H9 (cell line): ENCODE measurements around the gene TRMT61B. TPM values are rescaled to one million over a fixed set of nuclear protein-coding genes. Genes with fewer than 3 reads are reported as not detected.

Experiments
- DNase-seq: peaks from one replicate; pipeline ENCODE4 v3.0.0-alpha.2; 2017
- H2AFZ ChIP-seq: one replicate; pipeline ENCODE4 v1.6.1; 2013; ENCODE audit warnings: mild to moderate bottlenecking, low read length, control low read depth, moderate library complexity
- H2AK5ac ChIP-seq: 2 replicates; pipeline ENCODE4 v1.6.1; 2013; ENCODE audit warnings: low read length, control low read depth, mixed read lengths; ENCODE audit not compliant: insufficient read length
- H2BK120ac ChIP-seq: one replicate; pipeline ENCODE4 v1.6.1; 2013; ENCODE audit warnings: low read depth, mild to moderate bottlenecking, low read length, control low read depth, inconsistent platforms; ENCODE audit not compliant: poor library complexity, severe bottlenecking
- H2BK12ac ChIP-seq: 2 replicates; pipeline ENCODE4 v1.6.1; 2013; ENCODE audit warnings: low read length, control low read depth, mixed read lengths, low read depth; ENCODE audit not compliant: insufficient read length
- H2BK15ac ChIP-seq: 2 replicates; pipeline ENCODE4 v1.6.1; 2013; ENCODE audit warnings: low read depth, low read length, control low read depth
- H2BK20ac ChIP-seq: one replicate; pipeline ENCODE4 v1.6.1; 2013; ENCODE audit warnings: low read depth, mild to moderate bottlenecking, low read length, control low read depth, inconsistent platforms; ENCODE audit not compliant: poor library complexity, severe bottlenecking
- H2BK5ac ChIP-seq: 2 replicates; pipeline ENCODE4 v1.6.1; 2013; ENCODE audit warnings: low read length, control low read depth, mixed read lengths; ENCODE audit not compliant: insufficient read length
- H3K14ac ChIP-seq: 2 replicates; pipeline ENCODE4 v1.6.1; 2013; ENCODE audit warnings: low read length, control low read depth; ENCODE audit not compliant: insufficient read depth
- H3K18ac ChIP-seq: 2 replicates; pipeline ENCODE4 v1.6.1; 2013; ENCODE audit warnings: low read depth, mild to moderate bottlenecking, mixed read lengths, low read length, control low read depth; ENCODE audit not compliant: insufficient read length
- H3K23ac ChIP-seq: 2 replicates; pipeline ENCODE4 v1.6.1; 2013; ENCODE audit warnings: low read length, control low read depth, mixed read lengths, low read depth; ENCODE audit not compliant: insufficient read length
- H3K23me2 ChIP-seq: 2 replicates; pipeline ENCODE4 v1.6.1; 2013; ENCODE audit warnings: low read depth, mild to moderate bottlenecking, mixed read lengths, low read length, control low read depth; ENCODE audit not compliant: insufficient read length, poor library complexity, severe bottlenecking
- H3K27ac ChIP-seq: 2 replicates; pipeline ENCODE4 v1.5.1; 2013; ENCODE audit warnings: low read length, control low read depth, mixed read lengths, low read depth; ENCODE audit not compliant: insufficient read length
- H3K27me3 ChIP-seq: 2 replicates; pipeline ENCODE4 v1.6.1; 2013; ENCODE audit warnings: low read length, control low read depth, inconsistent platforms; ENCODE audit not compliant: insufficient read depth
- H3K4ac ChIP-seq: 2 replicates; pipeline ENCODE4 v1.6.1; 2013; ENCODE audit warnings: low read depth, mild to moderate bottlenecking, control low read depth, inconsistent platforms, low read length, moderate library complexity
- H3K4me1 ChIP-seq: 2 replicates; pipeline ENCODE4 v1.6.1; 2013; ENCODE audit warnings: low read length, control low read depth, inconsistent platforms; ENCODE audit not compliant: insufficient read depth
- H3K4me2 ChIP-seq: 2 replicates; pipeline ENCODE4 v1.6.1; 2013; ENCODE audit warnings: low read length, control low read depth, mixed read lengths; ENCODE audit not compliant: insufficient read length, insufficient read depth
- H3K56ac ChIP-seq: 2 replicates; pipeline ENCODE4 v1.6.1; 2013; ENCODE audit warnings: low read depth, mild to moderate bottlenecking, mixed read lengths, low read length, control low read depth; ENCODE audit not compliant: insufficient read length
- H3K79me1 ChIP-seq: 2 replicates; pipeline ENCODE4 v1.6.1; 2013; ENCODE audit warnings: low read depth, mild to moderate bottlenecking, moderate library complexity, low read length, control low read depth, inconsistent platforms; ENCODE audit not compliant: insufficient read depth, poor library complexity, severe bottlenecking
- H3K79me2 ChIP-seq: 2 replicates; pipeline ENCODE4 v1.6.1; 2013; ENCODE audit warnings: low read length, control low read depth, inconsistent platforms; ENCODE audit not compliant: insufficient read depth
- H3K9ac ChIP-seq: 2 replicates; pipeline ENCODE4 v1.6.1; 2013; ENCODE audit warnings: low read length, control low read depth, mixed read lengths; ENCODE audit not compliant: insufficient read length; ENCODE audit errors: extremely low read depth
- H3K9me3 ChIP-seq: one replicate; pipeline ENCODE4 v1.6.1; 2013; ENCODE audit warnings: low read depth, low read length, inconsistent platforms; ENCODE audit not compliant: control insufficient read depth
- H3T11ph ChIP-seq: one replicate; pipeline ENCODE4 v1.6.1; 2013; ENCODE audit warnings: mild to moderate bottlenecking, low read length, control low read depth, inconsistent platforms
- H4K20me1 ChIP-seq: one replicate; pipeline ENCODE4 v1.6.1; 2013; ENCODE audit not compliant: control insufficient read depth, insufficient read length, insufficient read depth
- H4K5ac ChIP-seq: 2 replicates; pipeline ENCODE4 v1.6.1; 2013; ENCODE audit warnings: low read depth, mild to moderate bottlenecking, mixed read lengths, low read length, control low read depth; ENCODE audit not compliant: insufficient read length
- H4K8ac ChIP-seq: replicated peaks from 2 replicates; pipeline ENCODE4 v1.6.1; 2013; ENCODE audit warnings: low read length, control low read depth, mixed read lengths, low read depth; ENCODE audit not compliant: insufficient read length
- H4K91ac ChIP-seq: 2 replicates; pipeline ENCODE4 v1.6.1; 2013; ENCODE audit warnings: low read depth, mild to moderate bottlenecking, moderate library complexity, mixed read lengths, low read length, control low read depth; ENCODE audit not compliant: insufficient read length
- H3K27ac Mint-ChIP-seq, 3 experiments: 2 replicates in 2 of 3; 3 replicates in 1 of 3; pipeline ENCODE4 v1.8.0; 2020 to 2021; ENCODE audit warnings: mixed read lengths in 3 of 3, mild to moderate bottlenecking in 1 of 3, moderate library complexity in 1 of 3
- H3K27me3 Mint-ChIP-seq: 2 replicates; pipeline ENCODE4 v1.8.0; 2021; ENCODE audit warnings: low read depth, mild to moderate bottlenecking, moderate library complexity, mixed read lengths
- H3K36me3 Mint-ChIP-seq, 3 experiments: 2 replicates in 2 of 3; 3 replicates in 1 of 3; pipeline ENCODE4 v1.8.0; 2020 to 2021; ENCODE audit warnings: low read depth in 3 of 3, mixed read lengths in 3 of 3; ENCODE audit not compliant: insufficient read depth in 1 of 3
- H3K4me1 Mint-ChIP-seq, 2 experiments: 2 replicates each; pipeline ENCODE4 v1.8.0; 2020; ENCODE audit warnings: mixed read lengths in 2 of 2
- H3K4me3 Mint-ChIP-seq, 2 experiments: 2 replicates in 1 of 2; 3 replicates in 1 of 2; pipeline ENCODE4 v1.8.0; 2020 to 2021; ENCODE audit warnings: mild to moderate bottlenecking in 2 of 2, mixed read lengths in 2 of 2, moderate library complexity in 1 of 2
- H3K9me3 Mint-ChIP-seq, 2 experiments: 2 replicates in 1 of 2; 3 replicates in 1 of 2; pipeline ENCODE4 v1.8.0; 2020; ENCODE audit warnings: mild to moderate bottlenecking in 2 of 2, mixed read lengths in 2 of 2, moderate library complexity in 1 of 2
- CTCF ChIP-seq: fragments of 200-600 bp; sonication (generic); conservative IDR thresholded peaks from 3 replicates; pipeline ENCODE4 v1.8.0; 2021; ENCODE audit warnings: antibody characterized with exemption, mild to moderate bottlenecking
- WGBS: extraction: QIAGEN DNeasy Blood & Tissue Kit; methylation state at CpG from one replicate; pipeline ENCODE4 v1.1.7; 2013; ENCODE audit warnings: missing lambda C conversion rate, low lambda C conversion rate, mixed read lengths; ENCODE audit not compliant: insufficient read length; ENCODE audit errors: extremely low coverage; 5-methylcytosine and 5-hydroxymethylcytosine counted together
- total RNA-seq: library from RNA; stranded (reverse); gene quantifications from 2 replicates; pipeline ENCODE4 v1.2.1, GENCODE V29; 2021

The TRMT61B gene
- total RNA-seq, 1 experiment from 2014 or later = 20.7 TPM

GRCh38 chr2:28838971-28839370 lies 31.1 kb downstream of the TRMT61B start:
- no peaks in the 10 kb centered on the region for H3K9me3 ChIP-seq
- no peak overlapping the region for H3K18ac ChIP-seq
- H3K14ac ChIP-seq = no peak overlapping the region
- no peak for DNase-seq
- no peak overlapping the region for H3K27ac ChIP-seq
- no peak overlapping the region for H3K9ac ChIP-seq
- H3K27ac Mint-ChIP-seq = no peak overlapping the region
- H3K23ac ChIP-seq = no peak overlapping the region
- no peaks in the 10 kb centered on the region for H3K27me3 ChIP-seq
- H3K9me3 Mint-ChIP-seq = no peaks in the 10 kb centered on the region
- no peak overlapping the region for H2AK5ac ChIP-seq
- no peaks in the 10 kb centered on the region for H3K4me1 ChIP-seq
- no peak overlapping the region for H2AFZ ChIP-seq
- no peak overlapping the region for H4K91ac ChIP-seq
- no peaks in the 10 kb centered on the region for H3K23me2 ChIP-seq
- no peak overlapping the region for H2BK5ac ChIP-seq
- no peak overlapping the region for H2BK12ac ChIP-seq
- H4K5ac ChIP-seq = no peak overlapping the region
- H3K36me3 Mint-ChIP-seq = no peaks in the 10 kb centered on the region; a peak in 1 of 7 replicates
- 0 out of 2 replicates have a peak, but pooled peaks cover 2% of the 10 kb centered on the region for H3K27me3 Mint-ChIP-seq
- WGBS = no CpG with 5 or more reads among the region's 2 CpGs
- no peak for TF ChIP-seq CTCF
- H3K79me1 ChIP-seq = no peaks in the 10 kb centered on the region
- no peaks in the 10 kb centered on the region for H4K20me1 ChIP-seq
- H3K4me2 ChIP-seq = no peak overlapping the region
- H3K79me2 ChIP-seq = no peaks in the 10 kb centered on the region
- H4K8ac ChIP-seq = no peak overlapping the region
- no peak overlapping the region for H2BK20ac ChIP-seq
- H3K4me3 Mint-ChIP-seq = no peak overlapping the region
- no peak overlapping the region for H2BK120ac ChIP-seq
- no peak overlapping the region for H2BK15ac ChIP-seq
- H3K56ac ChIP-seq = no peak overlapping the region
- no peak overlapping the region for H3T11ph ChIP-seq
- no peak overlapping the region for H3K4ac ChIP-seq
- no peaks in the 10 kb centered on the region for H3K4me1 Mint-ChIP-seq
